22Rv1 (cell line): ENCODE data around the gene CHERP.

Source experiments
- CTCF ChIP-seq: fragments of 450-650 bp; IDR thresholded peaks from 2 replicates; pipeline ENCODE4 v1.5.1; 2017; ENCODE audit warnings: mild to moderate bottlenecking
- ZFX ChIP-seq: fragments of 450-650 bp; IDR thresholded peaks from 2 replicates; pipeline ENCODE4 v1.6.1; 2017; ENCODE audit warnings: antibody characterized with exemption, borderline replicate concordance

- TF ChIP-seq CTCF (no peak), ZFX (no peak)
Observed at GRCh38 chr19:16571822-16572331, 29.6 kb upstream of the CHERP start.
